B cell (primary cell): ENCODE results near the gene AFF3.

Experiments used
- EZH2 ChIP-seq: IDR thresholded peaks from 2 replicates; pipeline ENCODE4 v1.6.1; 2012; ENCODE audit warnings: borderline replicate concordance, low read depth, mild to moderate bottlenecking, moderate library complexity, low read length; ENCODE audit not compliant: insufficient read depth, poor library complexity, severe bottlenecking
- TF ChIP-seq, protein P1 (sequence below): fragments of 200-600 bp; IDR thresholded peaks from one replicate; pipeline ENCODE4 v1.8.0; 2022; ENCODE audit warnings: antibody characterized with exemption, mild to moderate bottlenecking

DNA sequence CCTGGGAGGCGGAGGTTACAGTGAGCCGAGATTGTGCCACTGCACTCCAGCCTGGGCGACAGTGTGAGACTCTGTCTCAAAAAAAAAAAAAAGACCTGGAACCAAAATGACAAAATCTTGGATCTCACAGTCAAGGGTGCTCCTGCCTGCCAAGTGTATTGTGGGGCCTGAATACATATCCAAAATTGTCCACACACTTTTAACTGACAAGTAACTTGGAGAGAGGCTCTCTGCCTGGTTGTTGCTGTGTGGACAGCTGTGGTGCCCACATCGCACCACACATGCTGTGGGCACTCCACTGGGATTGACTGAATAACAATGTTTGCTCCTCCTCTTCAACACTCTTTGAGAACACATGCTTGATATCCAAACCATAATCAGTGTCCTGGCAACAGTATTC, 534.9 kb downstream of the AFF3 start:
- TF ChIP-seq, protein P1, sequence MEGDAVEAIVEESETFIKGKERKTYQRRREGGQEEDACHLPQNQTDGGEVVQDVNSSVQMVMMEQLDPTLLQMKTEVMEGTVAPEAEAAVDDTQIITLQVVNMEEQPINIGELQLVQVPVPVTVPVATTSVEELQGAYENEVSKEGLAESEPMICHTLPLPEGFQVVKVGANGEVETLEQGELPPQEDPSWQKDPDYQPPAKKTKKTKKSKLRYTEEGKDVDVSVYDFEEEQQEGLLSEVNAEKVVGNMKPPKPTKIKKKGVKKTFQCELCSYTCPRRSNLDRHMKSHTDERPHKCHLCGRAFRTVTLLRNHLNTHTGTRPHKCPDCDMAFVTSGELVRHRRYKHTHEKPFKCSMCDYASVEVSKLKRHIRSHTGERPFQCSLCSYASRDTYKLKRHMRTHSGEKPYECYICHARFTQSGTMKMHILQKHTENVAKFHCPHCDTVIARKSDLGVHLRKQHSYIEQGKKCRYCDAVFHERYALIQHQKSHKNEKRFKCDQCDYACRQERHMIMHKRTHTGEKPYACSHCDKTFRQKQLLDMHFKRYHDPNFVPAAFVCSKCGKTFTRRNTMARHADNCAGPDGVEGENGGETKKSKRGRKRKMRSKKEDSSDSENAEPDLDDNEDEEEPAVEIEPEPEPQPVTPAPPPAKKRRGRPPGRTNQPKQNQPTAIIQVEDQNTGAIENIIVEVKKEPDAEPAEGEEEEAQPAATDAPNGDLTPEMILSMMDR = no peak
- TF ChIP-seq EZH2 = no peak
